ENCODE measurements around the gene PACS2.

DNA sequence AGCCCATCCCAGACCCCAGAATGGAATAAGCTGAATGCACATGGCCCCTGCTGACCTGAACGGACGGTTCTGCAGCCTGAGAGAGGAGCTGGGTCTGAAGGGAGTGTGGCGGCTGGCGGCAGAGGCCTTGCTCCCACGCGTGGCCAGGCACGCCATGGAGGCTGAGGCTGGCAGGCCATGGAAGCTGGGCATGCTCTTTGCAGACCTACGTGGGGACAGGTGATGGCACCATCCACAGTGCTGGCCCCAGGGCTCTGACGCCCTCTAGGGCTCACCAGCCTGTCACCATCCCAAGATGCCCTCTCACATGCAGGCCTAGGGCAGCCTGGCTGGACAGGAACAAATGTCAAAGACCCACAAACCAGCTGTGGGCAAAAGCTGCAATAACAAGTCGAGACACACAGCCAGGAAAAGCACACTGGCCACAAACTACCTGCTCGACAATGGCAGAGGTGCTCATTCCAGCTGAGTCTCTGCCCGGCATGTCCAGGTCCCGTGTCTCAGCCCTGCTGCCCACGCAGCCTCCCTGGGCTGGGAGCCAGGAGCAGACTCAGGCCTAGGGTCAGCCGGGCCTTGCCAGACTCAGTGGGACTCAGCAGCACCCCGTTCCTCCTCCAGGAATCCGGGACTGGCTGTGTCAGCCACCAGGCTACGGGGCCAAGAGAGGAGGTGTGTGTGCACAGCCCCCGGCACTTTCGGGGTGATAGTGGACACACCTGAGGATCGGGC lies 46.6 kb upstream of the PACS2 start:
- TF ChIP-seq YY1 (IDR thresholded peaks at IDR 0.05; ENCODE audit: low read depth) (no peak), CEBPB (IDR thresholded peaks at IDR 0.05) (no peak), CREB1 (IDR thresholded peaks at IDR 0.05; ENCODE audit: low read depth) (no peak), EP300 (IDR thresholded peaks at IDR 0.05; ENCODE audit: borderline replicate concordance) (no peak), EGR1 (IDR thresholded peaks at IDR 0.05) (no peak), RAD21 (IDR thresholded peaks at IDR 0.05; ENCODE audit: low read depth) (peak; percentile 46; the same call in 1 of the 2 replicates), TAF1 (IDR thresholded peaks at IDR 0.05; ENCODE audit: low read depth) (no peak)
- TF ChIP-seq, protein P1, sequence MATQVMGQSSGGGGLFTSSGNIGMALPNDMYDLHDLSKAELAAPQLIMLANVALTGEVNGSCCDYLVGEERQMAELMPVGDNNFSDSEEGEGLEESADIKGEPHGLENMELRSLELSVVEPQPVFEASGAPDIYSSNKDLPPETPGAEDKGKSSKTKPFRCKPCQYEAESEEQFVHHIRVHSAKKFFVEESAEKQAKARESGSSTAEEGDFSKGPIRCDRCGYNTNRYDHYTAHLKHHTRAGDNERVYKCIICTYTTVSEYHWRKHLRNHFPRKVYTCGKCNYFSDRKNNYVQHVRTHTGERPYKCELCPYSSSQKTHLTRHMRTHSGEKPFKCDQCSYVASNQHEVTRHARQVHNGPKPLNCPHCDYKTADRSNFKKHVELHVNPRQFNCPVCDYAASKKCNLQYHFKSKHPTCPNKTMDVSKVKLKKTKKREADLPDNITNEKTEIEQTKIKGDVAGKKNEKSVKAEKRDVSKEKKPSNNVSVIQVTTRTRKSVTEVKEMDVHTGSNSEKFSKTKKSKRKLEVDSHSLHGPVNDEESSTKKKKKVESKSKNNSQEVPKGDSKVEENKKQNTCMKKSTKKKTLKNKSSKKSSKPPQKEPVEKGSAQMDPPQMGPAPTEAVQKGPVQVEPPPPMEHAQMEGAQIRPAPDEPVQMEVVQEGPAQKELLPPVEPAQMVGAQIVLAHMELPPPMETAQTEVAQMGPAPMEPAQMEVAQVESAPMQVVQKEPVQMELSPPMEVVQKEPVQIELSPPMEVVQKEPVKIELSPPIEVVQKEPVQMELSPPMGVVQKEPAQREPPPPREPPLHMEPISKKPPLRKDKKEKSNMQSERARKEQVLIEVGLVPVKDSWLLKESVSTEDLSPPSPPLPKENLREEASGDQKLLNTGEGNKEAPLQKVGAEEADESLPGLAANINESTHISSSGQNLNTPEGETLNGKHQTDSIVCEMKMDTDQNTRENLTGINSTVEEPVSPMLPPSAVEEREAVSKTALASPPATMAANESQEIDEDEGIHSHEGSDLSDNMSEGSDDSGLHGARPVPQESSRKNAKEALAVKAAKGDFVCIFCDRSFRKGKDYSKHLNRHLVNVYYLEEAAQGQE (IDR thresholded peaks at IDR 0.05; ENCODE audit: low read depth): no peak
- TF ChIP-seq, protein P2, sequence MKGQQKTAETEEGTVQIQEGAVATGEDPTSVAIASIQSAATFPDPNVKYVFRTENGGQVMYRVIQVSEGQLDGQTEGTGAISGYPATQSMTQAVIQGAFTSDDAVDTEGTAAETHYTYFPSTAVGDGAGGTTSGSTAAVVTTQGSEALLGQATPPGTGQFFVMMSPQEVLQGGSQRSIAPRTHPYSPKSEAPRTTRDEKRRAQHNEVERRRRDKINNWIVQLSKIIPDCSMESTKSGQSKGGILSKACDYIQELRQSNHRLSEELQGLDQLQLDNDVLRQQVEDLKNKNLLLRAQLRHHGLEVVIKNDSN (IDR thresholded peaks at IDR 0.05): no peak
- TF ChIP-seq, protein P3, sequence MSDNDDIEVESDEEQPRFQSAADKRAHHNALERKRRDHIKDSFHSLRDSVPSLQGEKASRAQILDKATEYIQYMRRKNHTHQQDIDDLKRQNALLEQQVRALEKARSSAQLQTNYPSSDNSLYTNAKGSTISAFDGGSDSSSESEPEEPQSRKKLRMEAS (IDR thresholded peaks at IDR 0.05): no peak

Measured in Ishikawa (cell line).